ENCODE data around the gene LLCFC1.

Gene LLCFC1

DNA sequence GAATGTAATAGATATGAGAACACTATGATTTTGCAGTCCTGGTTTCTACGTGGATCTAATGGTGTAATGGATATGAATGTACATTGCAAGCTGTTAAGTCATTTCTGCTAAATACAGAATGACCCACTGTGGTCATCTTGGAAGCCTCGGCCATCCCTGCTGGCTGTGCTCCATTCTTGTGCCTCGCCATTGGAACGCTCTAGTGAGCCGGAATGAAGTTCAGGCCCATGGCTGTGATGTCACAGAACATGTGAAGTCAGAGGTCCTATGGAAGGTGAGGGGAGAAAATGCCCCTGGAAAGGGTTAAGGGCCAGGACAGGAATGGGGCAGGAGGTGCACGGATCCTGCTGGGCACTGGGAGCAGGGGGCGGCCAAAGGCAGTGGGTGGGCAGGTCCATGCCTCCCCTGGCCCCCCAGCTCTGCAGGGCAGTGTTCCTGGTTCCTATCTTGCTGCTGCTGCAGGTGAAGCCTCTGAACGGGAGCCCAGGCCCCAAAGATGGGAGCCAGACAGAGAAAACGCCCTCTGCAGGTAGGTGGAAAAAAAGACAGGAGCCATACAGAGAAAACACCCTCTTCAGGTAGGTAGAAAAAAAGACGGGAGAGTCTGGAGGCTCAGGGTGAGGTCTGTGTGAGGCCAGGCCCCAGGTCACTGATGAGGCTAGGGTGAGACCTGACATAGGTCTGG lies at the start of gene LLCFC1:
LLCFC1 (plus strand) TSS at position 259 of the 685 bp plus-strand sequence; CDS start at position 397, 138 bp downstream.
- DNase-seq (ENCODE audit: low read depth in 2 of 2): no peak

DNA sequence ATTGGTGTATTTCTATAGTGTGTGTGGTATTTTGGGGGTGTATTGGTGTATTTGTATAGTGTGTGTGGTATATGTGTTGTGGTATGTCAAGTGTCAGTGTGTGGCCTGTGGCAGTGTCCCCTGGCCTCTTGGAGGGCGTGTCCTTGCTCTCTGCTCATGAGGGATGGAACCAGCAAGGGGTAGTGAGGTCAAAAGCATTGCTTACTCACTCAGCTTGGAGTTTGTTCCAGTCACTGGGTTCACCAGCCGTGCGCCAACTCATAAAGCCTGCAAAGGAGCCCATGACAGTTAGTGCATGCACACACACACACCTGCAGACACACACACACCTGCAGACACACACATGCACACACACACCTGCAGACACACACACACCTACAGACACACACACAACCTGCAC lies 49.5 kb upstream of the LLCFC1 start:
- no peak for DNase-seq (ENCODE audit: low read depth in 2 of 2)

DNA sequence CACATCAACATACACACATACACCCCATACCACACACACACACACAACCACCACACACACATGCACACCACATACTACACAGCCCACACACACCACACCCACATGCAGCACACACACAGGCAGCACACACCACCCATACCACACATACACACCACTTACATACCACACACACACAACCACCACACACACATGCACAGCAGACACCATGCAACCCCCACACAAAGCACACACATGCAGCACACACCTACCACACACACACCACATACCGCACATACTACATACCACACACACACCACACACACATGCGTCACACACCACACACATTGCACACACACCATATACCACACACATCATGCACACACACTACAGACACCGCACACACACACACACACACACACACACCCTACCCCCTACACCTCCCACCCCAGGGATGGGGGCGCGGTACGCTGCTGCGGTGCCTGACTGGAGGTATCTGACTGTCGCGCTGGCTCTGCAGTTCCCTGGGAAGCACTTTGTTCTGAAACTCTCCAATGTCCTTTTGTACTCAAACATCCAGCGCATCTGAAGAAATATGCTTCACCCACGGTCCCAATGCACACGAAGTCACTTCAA lies 48.3 kb upstream of the LLCFC1 start:
- no peak for DNase-seq (ENCODE audit: low read depth in 2 of 2)

DNA sequence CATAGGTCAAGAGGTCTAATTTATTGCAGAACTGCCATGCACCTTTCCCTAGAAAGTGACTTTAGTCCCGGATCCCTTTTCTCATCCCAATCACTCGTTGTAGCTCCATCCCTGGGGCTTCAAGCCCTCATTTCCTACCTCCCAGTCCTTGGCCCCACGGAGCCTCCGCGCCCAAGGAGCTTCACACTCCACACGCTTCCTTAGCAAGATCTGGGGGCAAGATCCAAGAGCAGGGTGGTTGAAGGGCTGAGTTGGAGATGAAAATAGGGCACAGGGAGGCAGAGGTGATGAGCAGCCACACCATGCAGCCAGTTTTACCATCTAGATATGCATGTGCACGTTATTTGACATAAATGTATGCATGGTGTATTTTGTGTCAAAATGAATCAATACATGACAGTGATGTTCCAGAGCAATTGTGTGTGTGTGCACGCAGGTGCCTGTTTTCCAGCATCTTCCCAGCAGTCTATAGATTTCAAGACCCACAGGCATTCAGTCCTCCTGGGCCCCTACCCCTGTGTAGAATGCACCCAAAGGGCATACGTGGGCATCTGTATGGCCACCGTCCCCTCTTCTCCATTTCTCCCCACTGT lies 47.7 kb upstream of the LLCFC1 start:
- no peak for DNase-seq (ENCODE audit: low read depth in 2 of 2)

DNA sequence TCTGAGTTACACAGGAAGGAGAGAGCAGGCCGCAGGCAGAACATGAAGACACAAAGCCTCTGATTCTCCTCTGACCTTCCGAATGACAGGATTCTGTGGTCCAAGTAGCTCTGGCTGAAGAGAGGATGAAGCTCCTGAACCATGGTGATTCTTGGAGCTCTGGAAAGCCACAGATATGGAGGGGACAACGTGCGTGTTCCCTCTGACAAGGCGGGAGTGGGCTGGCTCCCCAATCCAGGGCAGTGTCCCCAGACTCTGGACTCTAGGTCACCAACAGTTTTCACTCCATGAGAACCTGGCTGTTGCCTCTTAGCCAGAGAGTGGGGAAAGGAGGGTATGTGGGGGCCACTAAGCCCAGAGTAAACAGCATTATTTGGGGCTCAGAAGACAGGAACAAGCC lies 46.3 kb upstream of the LLCFC1 start:
- no peak for DNase-seq (ENCODE audit: low read depth in 2 of 2)

DNA sequence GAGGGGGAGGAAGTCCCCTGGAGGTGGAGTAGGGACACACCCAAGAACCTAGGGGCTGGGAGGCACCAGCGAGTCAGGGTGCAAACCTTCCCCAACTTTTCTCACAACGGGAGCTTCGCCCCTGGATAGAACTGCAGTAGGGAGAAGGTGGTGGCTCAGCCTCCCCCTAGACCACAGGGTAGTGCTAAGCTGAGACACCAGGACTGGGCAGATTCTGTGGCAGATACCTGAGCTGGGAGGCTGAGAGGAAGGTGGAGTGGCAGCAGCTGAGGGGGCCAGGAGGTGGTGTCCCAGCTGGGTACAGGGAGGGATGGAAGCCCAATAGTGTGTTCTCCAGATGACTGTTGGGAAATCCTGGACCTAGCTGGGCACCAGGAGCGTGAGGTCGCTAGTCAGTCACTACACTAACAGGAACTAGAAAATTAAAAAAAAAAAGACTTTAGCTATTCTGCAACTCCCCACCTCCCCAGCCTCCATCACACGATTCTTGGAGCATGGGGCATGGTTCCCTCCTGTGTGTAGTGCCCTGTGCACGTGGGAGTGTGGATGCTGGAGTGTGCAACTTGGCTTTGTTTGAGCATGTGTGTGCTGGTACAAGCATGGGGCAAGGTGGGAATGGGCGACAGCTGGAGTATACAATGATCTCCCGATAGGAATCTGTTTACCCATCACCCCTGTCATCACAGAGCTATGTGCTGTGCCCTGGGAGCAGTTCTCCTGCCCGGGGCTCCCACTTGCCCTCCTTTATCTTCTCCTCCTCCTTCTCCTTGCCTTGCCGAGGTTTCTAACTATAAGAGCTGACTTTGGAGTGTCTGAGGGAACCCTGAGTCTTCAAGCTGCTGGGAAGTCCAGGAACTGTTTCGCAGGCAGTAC lies 44.9 kb upstream of the LLCFC1 start:
- DNase-seq (ENCODE audit: low read depth in 2 of 2): no peak

DNA sequence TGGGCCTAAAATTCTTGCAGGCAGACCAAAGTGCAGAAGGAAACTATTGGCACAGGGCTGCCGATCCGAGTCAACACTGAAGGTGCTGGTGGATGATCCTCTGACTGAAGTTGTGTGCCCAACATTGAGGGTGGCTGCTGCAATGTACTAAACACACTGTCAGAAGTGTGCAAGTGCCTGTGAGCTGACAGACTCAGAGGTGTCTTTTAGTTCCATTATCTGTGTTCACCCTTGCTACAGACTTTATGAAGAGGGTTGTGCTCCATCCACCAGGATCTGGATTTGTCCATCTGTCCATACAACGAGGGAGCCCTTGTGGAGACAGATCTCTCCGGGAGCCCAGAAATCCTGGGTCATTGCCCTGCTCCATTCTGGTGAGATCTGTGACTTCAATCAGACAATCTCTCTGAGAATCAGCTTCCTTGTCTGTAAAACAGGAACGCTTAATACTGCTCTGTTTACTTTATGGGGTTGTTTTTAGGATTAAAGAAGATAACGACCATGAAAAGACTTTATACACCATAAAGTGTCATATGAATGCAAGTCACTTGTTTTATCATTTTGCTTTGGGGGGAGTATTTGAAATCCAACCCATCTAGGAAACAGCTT lies 44.2 kb upstream of the LLCFC1 start:
- no peak for DNase-seq (ENCODE audit: low read depth in 2 of 2)

DNA sequence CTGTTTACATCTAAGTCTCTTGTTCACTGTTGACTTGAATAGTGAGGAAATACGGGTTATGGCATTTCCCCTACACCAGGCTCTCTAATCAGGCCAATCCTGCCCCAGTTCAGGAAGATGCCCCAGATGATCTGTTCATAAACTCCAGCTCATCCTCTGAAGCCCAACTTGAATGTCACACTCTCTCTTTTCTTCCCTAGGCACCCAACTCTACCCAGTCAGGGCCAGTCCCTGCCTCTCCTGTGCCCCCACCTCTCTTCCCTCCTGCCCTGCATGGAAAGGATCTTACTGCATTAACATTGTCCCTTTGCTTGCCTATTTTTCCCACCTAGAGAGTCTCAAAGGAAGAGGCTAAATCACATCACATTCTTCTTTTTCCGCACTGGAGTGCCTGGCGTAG lies 43.1 kb upstream of the LLCFC1 start:
- no peak for DNase-seq (ENCODE audit: low read depth in 2 of 2)

DNA sequence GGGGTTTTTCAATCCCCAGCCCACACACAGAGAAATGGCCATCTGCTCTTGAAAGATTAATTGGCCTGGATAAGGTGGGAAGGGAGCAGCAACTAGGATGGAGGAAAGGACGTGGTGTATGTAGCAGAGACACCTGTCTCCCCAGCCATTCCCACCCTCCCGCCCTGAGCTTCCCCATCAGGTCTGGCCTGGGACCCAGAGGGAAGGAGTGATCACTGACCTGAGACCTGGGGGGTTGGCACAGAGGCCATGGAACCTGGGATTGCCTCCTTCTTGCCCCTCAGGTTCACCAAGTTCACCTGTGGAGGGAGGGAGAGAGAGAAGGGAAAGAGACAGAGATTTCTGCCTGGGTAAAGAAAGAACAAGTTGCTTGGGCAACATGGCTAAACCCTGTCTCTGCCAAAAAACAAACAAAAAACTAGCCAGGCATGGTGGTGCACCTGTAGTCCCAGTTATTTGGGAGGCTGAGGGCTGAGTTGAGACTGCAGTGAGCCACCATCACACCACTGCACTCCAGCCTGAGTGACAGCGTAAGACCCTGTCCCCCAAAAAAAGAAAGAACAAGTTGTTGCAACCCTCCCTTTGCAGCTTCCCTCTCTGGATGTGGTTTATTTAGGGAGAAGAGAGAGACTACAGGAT lies 42.4 kb upstream of the LLCFC1 start:
- DNase-seq (ENCODE audit: low read depth in 2 of 2): no peak

DNA sequence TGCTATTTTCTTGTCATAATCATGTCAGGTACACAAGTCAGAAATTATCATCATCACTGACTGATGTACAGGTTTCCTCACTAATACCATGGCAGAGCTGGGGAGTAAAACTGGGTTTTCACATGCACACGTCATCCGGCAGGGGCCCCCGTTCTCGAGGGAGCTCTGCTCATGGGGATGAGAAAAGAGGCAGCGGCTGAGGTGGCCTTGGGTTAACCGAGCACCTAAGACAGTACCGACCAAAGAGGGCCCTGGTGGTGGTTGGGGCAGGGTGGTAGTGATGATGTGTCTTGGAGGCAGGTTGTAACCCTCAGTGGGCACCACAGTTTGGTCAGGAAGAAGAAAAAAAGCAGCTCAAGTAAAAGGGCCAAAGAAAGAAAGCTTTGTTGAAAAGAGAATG lies 41.6 kb upstream of the LLCFC1 start:
- DNase-seq (ENCODE audit: low read depth in 2 of 2): no peak

DNA sequence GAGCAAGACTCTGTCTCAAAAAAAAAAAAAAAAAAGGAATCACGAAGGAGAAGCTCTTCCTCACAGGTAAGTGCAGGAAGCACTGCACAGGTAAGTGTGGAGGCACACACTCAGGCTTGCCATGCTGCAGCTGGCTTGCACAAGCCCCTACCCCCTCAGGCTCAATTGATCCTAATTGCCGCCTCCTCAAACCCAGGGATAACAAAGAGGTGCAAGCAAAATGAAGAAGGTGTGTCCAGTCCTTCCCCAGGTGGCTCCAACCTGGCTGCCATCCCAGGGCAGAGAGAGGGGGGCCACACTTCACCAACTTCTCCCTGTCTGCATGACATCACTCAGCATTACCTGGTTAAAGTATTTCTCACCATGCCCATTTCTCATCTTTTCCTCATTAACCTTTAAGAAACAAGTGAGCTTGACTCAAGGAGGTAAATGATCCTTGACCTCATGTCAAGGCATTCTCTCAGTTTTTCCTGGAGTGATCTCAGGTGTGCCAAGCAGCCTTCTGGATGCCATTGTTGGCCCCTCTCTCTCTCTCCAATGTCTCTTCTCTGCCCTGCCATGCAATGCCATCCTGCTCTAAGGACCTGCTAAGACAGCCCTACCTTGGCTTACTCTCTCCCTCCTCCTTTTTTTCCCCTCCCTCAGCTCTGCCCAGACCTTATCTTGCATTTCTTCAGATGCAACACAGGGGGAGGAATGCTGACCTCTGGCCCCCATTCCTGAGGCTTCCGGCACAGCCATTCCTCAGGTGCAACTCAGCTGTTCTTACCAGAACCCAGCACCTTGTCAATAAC lies 40.7 kb upstream of the LLCFC1 start:
- no peak for DNase-seq (ENCODE audit: low read depth in 2 of 2)

DNA sequence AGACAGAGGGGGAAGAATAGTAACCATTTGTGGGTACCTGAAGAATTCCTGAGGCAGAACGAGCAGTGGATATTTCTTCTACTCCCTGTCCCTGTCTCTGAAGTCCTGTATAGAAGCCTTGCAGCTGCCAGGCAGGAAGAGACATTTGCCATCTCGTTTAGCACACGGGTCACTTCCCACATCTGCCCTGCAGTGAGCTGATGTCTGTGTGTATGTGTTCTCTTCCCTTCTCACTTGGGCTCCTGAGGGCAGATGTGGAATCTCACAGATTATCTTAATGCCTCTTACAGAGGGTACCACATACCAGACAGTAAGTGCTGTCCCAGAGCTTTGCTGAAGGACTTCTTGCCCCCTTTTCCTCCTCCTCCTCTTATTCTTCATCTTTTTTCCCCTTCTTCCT lies 39.6 kb upstream of the LLCFC1 start:
- no peak for DNase-seq (ENCODE audit: low read depth in 2 of 2)

DNA sequence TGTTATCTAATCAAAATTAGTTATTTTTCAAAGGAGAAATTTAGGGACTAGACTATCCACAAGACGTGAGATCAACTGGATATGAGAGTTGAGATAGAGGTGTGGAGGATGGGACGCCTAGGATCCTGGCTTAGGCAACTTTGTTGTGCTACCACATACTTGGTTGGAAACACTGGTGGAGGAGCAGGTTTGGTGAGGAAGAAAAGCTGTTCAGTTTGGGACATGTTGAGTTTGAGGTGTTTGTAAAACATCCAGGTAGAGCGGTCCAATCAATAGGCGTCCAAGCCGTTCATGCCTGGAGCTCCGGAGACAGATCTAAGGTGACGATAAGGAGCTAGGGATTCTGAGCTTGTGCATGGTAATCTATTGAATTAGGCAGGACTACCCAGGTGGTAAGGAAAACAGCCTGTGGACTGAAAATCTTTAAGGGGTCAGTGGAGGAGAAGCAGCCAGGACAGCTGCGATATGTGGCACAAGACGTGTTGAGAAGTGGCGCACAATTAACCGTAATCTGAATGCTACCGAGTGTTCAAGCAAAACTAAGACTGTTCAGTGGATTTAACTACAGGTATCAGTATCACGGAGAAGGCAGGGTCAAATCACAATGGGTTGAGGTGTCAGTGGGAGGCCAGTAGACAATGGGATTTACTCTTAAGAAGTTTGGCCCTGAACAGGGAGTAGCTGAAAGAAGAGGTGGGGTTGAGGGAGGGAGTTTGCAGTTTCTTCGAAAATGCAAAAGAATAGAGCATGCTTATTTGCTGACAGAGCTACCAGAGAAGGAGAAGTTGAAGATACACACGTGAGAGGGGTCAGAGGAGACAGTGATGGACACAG lies 37.6 kb upstream of the LLCFC1 start:
- DNase-seq (ENCODE audit: low read depth in 2 of 2): no peak

DNA sequence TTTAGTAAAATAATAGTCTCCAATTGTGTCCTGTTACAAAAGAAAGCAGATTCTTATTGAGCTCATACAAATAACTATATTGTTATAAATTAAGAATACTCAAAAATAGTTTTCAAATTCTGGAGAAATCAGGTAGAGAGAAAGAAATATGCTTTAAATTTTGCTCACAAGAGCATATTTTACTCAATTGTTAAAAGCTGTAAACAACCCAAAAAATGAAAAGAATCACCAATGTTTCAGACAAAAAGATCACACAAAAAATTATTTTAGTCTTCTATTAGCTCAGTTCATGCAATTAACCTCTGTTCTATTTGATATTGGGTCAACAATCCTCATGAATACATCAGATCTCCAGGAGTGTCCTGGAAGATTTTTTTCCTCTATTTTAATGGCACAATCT lies 35.2 kb upstream of the LLCFC1 start:
- DNase-seq (ENCODE audit: low read depth in 2 of 2): no peak

DNA sequence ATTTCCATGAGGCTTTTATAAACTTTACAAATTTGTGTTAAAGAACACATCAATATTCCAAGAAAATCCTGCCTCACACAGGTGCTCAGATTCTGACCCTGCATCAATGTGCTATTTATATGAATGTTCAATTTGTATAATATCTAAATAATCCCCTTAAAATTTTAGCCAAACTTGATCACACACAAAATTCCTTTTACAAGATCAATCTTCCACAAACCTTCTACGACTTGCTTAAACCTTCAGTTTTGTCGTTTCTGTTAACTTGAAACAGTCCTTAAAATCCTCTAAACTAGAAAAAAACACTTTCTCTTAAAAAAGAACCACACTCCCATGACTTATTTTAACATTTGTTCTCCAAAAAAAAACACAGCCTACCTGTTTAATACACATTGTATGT lies 33.5 kb upstream of the LLCFC1 start:
- DNase-seq (ENCODE audit: low read depth in 2 of 2): no peak

DNA sequence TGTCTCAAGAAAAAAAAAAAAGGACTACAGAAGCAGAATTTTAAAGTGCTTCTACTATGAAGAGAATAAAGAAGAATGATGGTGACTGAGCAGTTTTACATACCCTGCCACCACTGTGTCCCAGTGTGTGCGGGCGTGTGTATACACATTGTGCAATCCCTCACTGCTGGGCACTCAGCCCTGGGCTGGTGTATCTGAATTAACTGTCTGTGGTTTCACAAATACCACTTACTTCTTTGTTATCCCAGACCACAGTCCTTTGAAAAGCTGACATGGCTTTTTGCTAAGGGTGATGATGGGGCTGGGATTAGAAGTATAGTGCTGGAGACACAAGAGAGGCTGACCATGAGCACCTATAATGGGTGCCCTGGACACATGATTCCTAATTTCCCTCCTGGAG lies 32.6 kb upstream of the LLCFC1 start:
- no peak for DNase-seq (ENCODE audit: low read depth in 2 of 2)

DNA sequence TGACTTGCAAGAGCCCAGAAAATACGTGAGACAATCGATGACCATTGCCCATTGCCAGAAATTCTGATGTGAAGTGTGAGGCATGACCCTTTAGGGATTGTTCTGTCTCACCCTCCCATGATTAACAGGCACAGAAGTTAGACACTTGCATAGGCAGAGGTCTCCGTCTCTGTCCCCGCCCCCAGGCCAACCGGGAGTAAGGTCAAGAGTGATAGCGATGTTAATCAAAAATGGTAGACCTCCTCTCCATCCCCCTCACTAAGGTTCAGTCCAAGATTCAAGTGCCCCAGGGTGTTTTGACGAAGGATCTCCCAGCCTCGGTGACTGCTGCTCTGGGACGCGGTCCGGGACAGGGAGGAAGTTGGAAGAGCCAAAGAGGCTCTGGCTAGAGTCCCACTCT lies 31.0 kb upstream of the LLCFC1 start:
- no peak for DNase-seq (ENCODE audit: low read depth in 2 of 2)

DNA sequence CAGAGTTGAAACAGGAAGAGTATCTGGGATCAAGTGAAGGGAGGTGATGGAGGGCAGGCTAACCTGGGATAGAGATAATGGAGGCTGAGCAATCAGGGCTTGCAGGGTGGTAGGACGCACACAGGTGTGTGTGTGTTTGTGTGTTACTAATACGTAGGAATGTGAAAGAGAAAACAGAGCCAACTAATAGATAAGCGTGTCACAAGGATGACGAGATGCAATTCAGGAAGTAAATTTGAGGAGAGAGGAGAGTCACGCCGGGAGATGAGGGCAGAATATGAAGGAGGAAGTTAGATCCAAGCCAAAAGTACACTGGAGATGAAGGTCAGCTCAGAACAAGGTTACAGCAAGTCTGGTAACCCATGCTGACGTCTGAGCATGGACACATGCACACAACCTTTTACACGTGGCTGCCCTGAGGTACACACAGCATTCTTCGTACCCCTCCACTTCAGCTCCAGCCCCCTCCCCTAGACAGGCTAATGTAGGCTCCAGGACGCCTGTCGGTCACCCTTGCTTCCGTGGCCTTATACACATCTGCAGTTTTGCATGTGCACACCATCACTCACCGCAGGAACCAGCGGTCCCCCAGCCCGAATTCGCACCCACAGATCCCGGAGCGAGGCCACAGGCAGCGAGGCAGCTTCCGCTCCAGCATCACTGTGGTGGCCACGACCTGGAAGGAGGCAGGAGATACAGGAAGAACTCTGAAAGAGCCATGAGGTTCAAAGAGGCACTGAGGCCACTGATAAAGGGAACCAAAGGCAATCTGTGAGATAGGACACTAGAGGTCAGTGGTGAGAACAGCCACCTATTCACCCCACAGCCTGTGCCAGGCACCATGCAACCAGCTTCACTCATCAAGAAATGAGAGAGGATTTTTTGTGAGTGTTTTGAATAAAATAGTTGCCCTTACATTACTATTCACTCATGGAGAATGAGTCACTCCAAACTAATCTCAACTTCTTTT lies 30.1 kb upstream of the LLCFC1 start:
- DNase-seq (ENCODE audit: low read depth in 2 of 2): no peak

DNA sequence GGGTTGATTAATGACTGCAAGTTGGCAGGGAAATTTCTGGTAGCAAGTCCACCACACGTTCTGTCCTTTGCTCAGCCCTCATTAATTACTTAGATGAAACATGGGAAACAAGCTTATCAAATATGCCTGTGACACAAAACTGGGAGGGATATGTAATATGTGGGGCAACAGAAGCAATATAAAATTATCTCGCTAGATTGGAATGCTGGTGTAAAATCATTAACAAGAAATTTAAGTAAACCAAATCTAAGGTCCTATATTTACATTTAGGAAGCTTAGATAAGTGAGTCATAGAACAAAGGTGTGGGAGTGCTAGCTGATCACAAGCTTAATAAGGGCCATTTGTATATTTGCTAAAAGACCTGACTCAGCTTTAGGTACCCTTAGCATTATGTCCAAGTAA lies 29.3 kb upstream of the LLCFC1 start:
- no peak for DNase-seq (ENCODE audit: low read depth in 2 of 2)

All from stimulated activated CD4-positive, alpha-beta T cell treated with anti-CD3 and anti-CD28 coated beads, Interleukin-12 subunit alpha, Interleukin-12 subunit beta, amount 100 ng/mL, for 24 hours (primary cell).